Measurements from ENCODE around the gene LIN28B.

DNA sequence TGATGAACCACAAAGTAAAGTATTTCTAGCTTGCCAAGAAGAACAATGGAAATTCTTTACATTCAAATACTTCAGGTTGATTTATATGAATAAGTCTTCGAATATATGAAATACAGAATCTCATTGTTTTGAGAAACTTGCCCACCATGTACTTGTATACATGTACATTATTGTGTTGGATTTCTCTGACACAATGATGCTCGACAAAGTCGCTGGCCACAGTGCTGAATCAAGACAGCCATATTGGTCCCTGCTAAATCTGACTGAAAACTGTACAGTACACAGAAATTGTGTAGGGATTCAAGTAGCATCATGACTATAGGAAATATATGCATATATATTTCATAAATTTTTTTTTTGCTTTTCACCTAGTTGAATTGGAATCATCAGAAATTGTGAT, 13.1 kb upstream of the LIN28B start:
- TF ChIP-seq, protein P1, sequence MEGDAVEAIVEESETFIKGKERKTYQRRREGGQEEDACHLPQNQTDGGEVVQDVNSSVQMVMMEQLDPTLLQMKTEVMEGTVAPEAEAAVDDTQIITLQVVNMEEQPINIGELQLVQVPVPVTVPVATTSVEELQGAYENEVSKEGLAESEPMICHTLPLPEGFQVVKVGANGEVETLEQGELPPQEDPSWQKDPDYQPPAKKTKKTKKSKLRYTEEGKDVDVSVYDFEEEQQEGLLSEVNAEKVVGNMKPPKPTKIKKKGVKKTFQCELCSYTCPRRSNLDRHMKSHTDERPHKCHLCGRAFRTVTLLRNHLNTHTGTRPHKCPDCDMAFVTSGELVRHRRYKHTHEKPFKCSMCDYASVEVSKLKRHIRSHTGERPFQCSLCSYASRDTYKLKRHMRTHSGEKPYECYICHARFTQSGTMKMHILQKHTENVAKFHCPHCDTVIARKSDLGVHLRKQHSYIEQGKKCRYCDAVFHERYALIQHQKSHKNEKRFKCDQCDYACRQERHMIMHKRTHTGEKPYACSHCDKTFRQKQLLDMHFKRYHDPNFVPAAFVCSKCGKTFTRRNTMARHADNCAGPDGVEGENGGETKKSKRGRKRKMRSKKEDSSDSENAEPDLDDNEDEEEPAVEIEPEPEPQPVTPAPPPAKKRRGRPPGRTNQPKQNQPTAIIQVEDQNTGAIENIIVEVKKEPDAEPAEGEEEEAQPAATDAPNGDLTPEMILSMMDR (IDR thresholded peaks at IDR 0.05; ENCODE audit: poor library complexity, severe bottlenecking): no peak
- TF ChIP-seq EZH2 (IDR thresholded peaks at IDR 0.05; ENCODE audit: borderline replicate concordance, insufficient read depth, low read length, poor library complexity, severe bottlenecking) (no peak), EP300 (conservative IDR thresholded peaks at IDR 0.05; ENCODE audit: poor library complexity, severe bottlenecking) (no peak), SMC3 (conservative IDR thresholded peaks at IDR 0.05; ENCODE audit: poor library complexity) (no peak), TAF1 (IDR thresholded peaks at IDR 0.05; ENCODE audit: low read depth) (no peak), POLR2AphosphoS5 (IDR thresholded peaks at IDR 0.05) (no peak), MXI1 (conservative IDR thresholded peaks at IDR 0.05; ENCODE audit: poor library complexity, severe bottlenecking) (no peak)

All from neural cell (in vitro differentiated cells).